HepG2 (cell line): Measurements from ENCODE around the gene RNU1-2. TPM values are rescaled to one million over a fixed set of nuclear protein-coding genes. Genes with fewer than 3 reads are reported as not detected.

Experiments
- AGO2 ChIP-seq: fragments of 200-400 bp; formaldehyde crosslinking; optimal IDR thresholded peaks from 2 replicates; pipeline ENCODE3; 2017; ENCODE audit warnings: mild to moderate bottlenecking, low read depth, low read length, moderate library complexity
- DR1 ChIP-seq: sonication (generic); formaldehyde crosslinking; IDR thresholded peaks from 2 replicates; pipeline ENCODE4 v1.8.0; 2021; ENCODE audit warnings: mild to moderate bottlenecking, missing genetic modification reagents, inconsistent platforms
- FOXA1 ChIP-seq, 2 experiments: fragments of 450-650 bp in 1 of 2; sonication (generic) in 1 of 2; formaldehyde crosslinking in 1 of 2; IDR thresholded peaks; 2 replicates each; pipeline versions ENCODE4 v1.4.0 to v1.6.1; 2016 to 2020; ENCODE audit warnings: missing genetic modification reagents in 1 of 2
- GABPA ChIP-seq, 2 experiments: IDR thresholded peaks; 2 replicates each; pipeline ENCODE4 v1.6.1; 2011 to 2016; ENCODE audit warnings: low read depth in 2 of 2, low read length in 1 of 2, missing biosample characterization in 1 of 2, missing genetic modification characterization in 1 of 2
- IRF2 ChIP-seq: IDR thresholded peaks from 2 replicates; pipeline ENCODE4 v1.6.1; 2018; ENCODE audit warnings: missing genetic modification reagents, missing compliant biosample characterization
- IRX3 ChIP-seq: sonication (generic); formaldehyde crosslinking; IDR thresholded peaks from 2 replicates; pipeline ENCODE4 v1.8.1; 2023; ENCODE audit warnings: mild to moderate bottlenecking, low read depth, missing genetic modification reagents, borderline replicate concordance
- ISX ChIP-seq: sonication (generic); formaldehyde crosslinking; conservative IDR thresholded peaks from 2 replicates; pipeline ENCODE4 v1.5.0; 2020; ENCODE audit warnings: missing genetic modification reagents
- KMT2A ChIP-seq: sonication (generic); formaldehyde crosslinking; IDR thresholded peaks from 2 replicates; pipeline ENCODE4 v1.4.0; 2020; ENCODE audit warnings: missing genetic modification reagents
- NR2F2 ChIP-seq: IDR thresholded peaks from 2 replicates; pipeline ENCODE4 v1.6.1; 2012; ENCODE audit warnings: low read depth, inconsistent platforms, borderline replicate concordance
- SRF ChIP-seq: IDR thresholded peaks from 2 replicates; pipeline ENCODE4 v1.6.1; 2011; ENCODE audit warnings: mild to moderate bottlenecking, low read depth, low read length, moderate library complexity
- TFAP4 ChIP-seq: sonication (generic); IDR thresholded peaks from 2 replicates; pipeline ENCODE4 v1.6.1; 2016; ENCODE audit warnings: low read depth, borderline replicate concordance
- TFDP2 ChIP-seq: sonication (generic); formaldehyde crosslinking; IDR thresholded peaks from 2 replicates; pipeline ENCODE4 v1.4.0; 2020; ENCODE audit warnings: missing genetic modification reagents
- ZC3H4 ChIP-seq: sonication (generic); formaldehyde crosslinking; IDR thresholded peaks from 2 replicates; pipeline ENCODE4 v1.4.0; 2020; ENCODE audit warnings: missing genetic modification reagents, borderline replicate concordance
- ZFP91 ChIP-seq: sonication (generic); formaldehyde crosslinking; IDR thresholded peaks from 2 replicates; pipeline ENCODE4 v1.9.0; 2022; ENCODE audit warnings: missing genetic modification reagents, mild to moderate bottlenecking, borderline replicate concordance
- ZNF710 ChIP-seq: sonication (generic); formaldehyde crosslinking; IDR thresholded peaks from 2 replicates; pipeline ENCODE4 v1.5.0; 2020; ENCODE audit warnings: mild to moderate bottlenecking, missing genetic modification reagents, borderline replicate concordance
- ZNF761 ChIP-seq: sonication (generic); formaldehyde crosslinking; conservative IDR thresholded peaks from 2 replicates; pipeline ENCODE4 v1.4.0; 2020; ENCODE audit warnings: mild to moderate bottlenecking, missing genetic modification reagents
- ZSCAN21 ChIP-seq: sonication (generic); formaldehyde crosslinking; IDR thresholded peaks from 2 replicates; pipeline ENCODE4 v1.8.0; 2022; ENCODE audit warnings: mild to moderate bottlenecking, missing genetic modification reagents, moderate library complexity, borderline replicate concordance
- polyA plus RNA-seq, 8 experiments: library from polyadenylated mRNA; depleted of rRNA in 3 of 8; stranded (reverse) in 7 of 8; unstranded in 1 of 8; fragments of >200 nt; fragmentation: Illumina TruSeq in 4 of 8; extraction: Trizol in 4 of 8; gene quantifications; 2 replicates each; pipeline versions ENCODE4 v1.2.1 to v1.2.3, GENCODE V29; 2011 to 2016; ENCODE audit warnings: low read depth in 4 of 8, missing spikeins in 1 of 8, mixed read lengths in 1 of 8; ENCODE audit not compliant: insufficient read depth in 1 of 8
- total RNA-seq, 5 experiments: library from RNA; depleted of rRNA; stranded (reverse); fragments of >200 nt; fragmentation: Illumina TruSeq; extraction: Trizol; gene quantifications; 2 replicates each; pipeline ENCODE4 v1.2.3, GENCODE V29; 2016; ENCODE audit warnings: low read depth in 1 of 5
- TF ChIP-seq, protein P1 (sequence below): sonication (generic); formaldehyde crosslinking; IDR thresholded peaks from 2 replicates; pipeline ENCODE4 v1.4.0; 2020; ENCODE audit warnings: missing genetic modification reagents; ENCODE audit errors: not compliant biosample characterization

The RNU1-2 gene
- total and polyA plus RNA-seq, 2 of the 13 experiments (the other 11 are each of a cell fraction or from before 2014, with no cell fraction given), result under 0.01 to 11,018 TPM

GRCh38 chr1:16905110-16905867 is 9.5 kb downstream of the RNU1-2 start (continued):
- no peak for TF ChIP-seq FOXA1 (IDR thresholded peaks at IDR 0.05)
- peak; percentile 43; the same call in 1 of the 2 replicates for TF ChIP-seq FOXA1 (CRISPR knock-in tag; IDR thresholded peaks at IDR 0.05)
- peak; percentile 70; the same call in 1 of the 2 replicates for TF ChIP-seq NR2F2
- TF ChIP-seq ZSCAN21 (CRISPR knock-in tag), result no peak
- peak; percentile 18; the same call in 1 of the 2 replicates for TF ChIP-seq TFAP4
- no peak for TF ChIP-seq SRF
- TF ChIP-seq ZC3H4, result peak; percentile 48
- peak; percentile 83 for TF ChIP-seq DR1 (CRISPR knock-in tag)
- TF ChIP-seq ZNF710 (CRISPR knock-in tag), result peak; percentile 8; the same call in 1 of the 2 replicates
- TF ChIP-seq, protein P1, sequence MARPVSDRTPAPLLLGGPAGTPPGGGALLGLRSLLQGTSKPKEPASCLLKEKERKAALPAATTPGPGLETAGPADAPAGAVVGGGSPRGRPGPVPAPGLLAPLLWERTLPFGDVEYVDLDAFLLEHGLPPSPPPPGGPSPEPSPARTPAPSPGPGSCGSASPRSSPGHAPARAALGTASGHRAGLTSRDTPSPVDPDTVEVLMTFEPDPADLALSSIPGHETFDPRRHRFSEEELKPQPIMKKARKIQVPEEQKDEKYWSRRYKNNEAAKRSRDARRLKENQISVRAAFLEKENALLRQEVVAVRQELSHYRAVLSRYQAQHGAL, result no peak
- TF ChIP-seq GABPA (IDR thresholded peaks at IDR 0.05; ENCODE audit: low read depth, low read length), result no peak
- no peak for TF ChIP-seq GABPA (CRISPR knock-in tag; IDR thresholded peaks at IDR 0.05; ENCODE audit: low read depth)
- TF ChIP-seq IRX3, result no peak
- TF ChIP-seq ZNF761 (CRISPR knock-in tag), result 0 out of 2 replicates have a peak, but pooled peaks have one; percentile 25
- no peak for TF ChIP-seq KMT2A (CRISPR knock-in tag)
- TF ChIP-seq ISX (CRISPR knock-in tag), result 0 out of 2 replicates have a peak, but pooled peaks have one; percentile 54
- TF ChIP-seq IRF2 (CRISPR knock-in tag), result peak; percentile 83
- TF ChIP-seq AGO2, result no peak
- peak; percentile 25; the same call in 1 of the 2 replicates for TF ChIP-seq ZFP91
- TF ChIP-seq TFDP2 (CRISPR knock-in tag), result peak; percentile 26; the same call in 1 of the 2 replicates
